A549 (cell line): ENCODE results near the gene MIB1. TPM values are rescaled to one million over a fixed set of nuclear protein-coding genes. Genes with fewer than 3 reads are reported as not detected.

Source experiments
- ATAC-seq, 2 experiments: fragments of 200-7000 bp in 1 of 2; fragments of >200 bp in 1 of 2; cut with Nextera tagmentation in 1 of 2; cut with Tn5 transposase in 1 of 2; 3 replicates each; pipeline versions ENCODE4 v1.8.0 to v1.9.1; 2018 to 2020; ENCODE audit warnings: mild to moderate bottlenecking in 1 of 2, moderate library complexity in 1 of 2
- CTCF ChIA-PET: fragments of 300-600 bp; sonication (Branson Sonifier 250); formaldehyde crosslinking; extraction: SDS; loops from one replicate; lab custom pipeline; 2021; ENCODE audit warnings: antibody characterized with exemption, inconsistent platforms; lab: Yijun Ruan, JAX
- POLR2A ChIA-PET: fragments of 350-600 bp; formaldehyde crosslinking; extraction: SDS; loops from one replicate; lab custom pipeline; 2021; ENCODE audit warnings: antibody characterized with exemption, inconsistent platforms; lab: Yijun Ruan, JAX
- DNase-seq, 2 experiments: peaks; one replicate each; pipeline versions ENCODE4 v3.0.0 to v3.0.0-alpha.2; 2011 to 2016; ENCODE audit warnings: low read depth in 1 of 2, low spot score in 1 of 2
- FAIRE-seq: peaks from 2 replicates; lab custom pipeline; 2011; peaks lifted over from hg19 to GRCh38; lab: Jason Lieb, UNC
- H3K27ac ChIP-seq, 2 experiments: fragments of >200 bp; sonication (Bioruptor Twin); formaldehyde crosslinking; 3 replicates each; pipeline ENCODE4 v1.5.1; 2016 to 2017
- H3K4me1 ChIP-seq: fragments of >200 bp; sonication (Bioruptor Twin); formaldehyde crosslinking; 3 replicates; pipeline ENCODE4 v1.6.1; 2016
- H3K4me2 ChIP-seq: fragments of >200 bp; sonication (Bioruptor Twin); formaldehyde crosslinking; 3 replicates; pipeline ENCODE4 v1.6.1; 2016
- H3K4me3 ChIP-seq: fragments of >200 bp; sonication (Bioruptor Twin); formaldehyde crosslinking; 3 replicates; pipeline ENCODE4 v1.5.1; 2016
- H3K9me3 ChIP-seq: fragments of >200 bp; sonication (Bioruptor Twin); formaldehyde crosslinking; 3 replicates; pipeline ENCODE4 v1.6.1; 2016
- ATOH8 ChIP-seq: fragments of 250-450 bp; sonication (Bioruptor Pico); IDR thresholded peaks from 2 replicates; pipeline ENCODE4 v1.5.0; 2020; ENCODE audit warnings: low read depth, mild to moderate bottlenecking, moderate library complexity
- CBX2 ChIP-seq: fragments of 200-600 bp; sonication (generic); IDR thresholded peaks from 2 replicates; pipeline ENCODE4 v1.6.1; 2016; ENCODE audit warnings: low read depth, mild to moderate bottlenecking, borderline replicate concordance
- CBX8 ChIP-seq: fragments of 200-600 bp; sonication (generic); IDR thresholded peaks from 2 replicates; pipeline ENCODE4 v1.6.1; 2016
- CHD4 ChIP-seq: fragments of 200-600 bp; sonication (generic); IDR thresholded peaks from 2 replicates; pipeline ENCODE4 v1.6.1; 2016; ENCODE audit warnings: antibody characterized with exemption, mild to moderate bottlenecking, borderline replicate concordance
- ELK1 ChIP-seq: fragments of 150-350 bp; IDR thresholded peaks from 2 replicates; pipeline ENCODE4 v1.6.1; 2014; ENCODE audit warnings: low read depth, mild to moderate bottlenecking, low read length
- FOSB ChIP-seq: fragments of 250-450 bp; sonication (Bioruptor Pico); IDR thresholded peaks from 2 replicates; pipeline ENCODE4 v1.5.0; 2020; ENCODE audit warnings: mild to moderate bottlenecking, moderate library complexity
- HDAC2 ChIP-seq: fragments of 200-600 bp; sonication (generic); IDR thresholded peaks from 2 replicates; pipeline ENCODE4 v1.6.1; 2016
- HOXB5 ChIP-seq: fragments of 250-450 bp; sonication (Bioruptor Pico); IDR thresholded peaks from 2 replicates; pipeline ENCODE4 v1.5.0; 2020; ENCODE audit warnings: mild to moderate bottlenecking, moderate library complexity
- JUNB ChIP-seq: fragments of >200 bp; sonication (Bioruptor Twin); formaldehyde crosslinking; IDR thresholded peaks from 2 replicates; pipeline ENCODE4 v1.6.1; 2016
- KDM5A ChIP-seq: fragments of 200-600 bp; sonication (generic); IDR thresholded peaks from 2 replicates; pipeline ENCODE4 v1.6.1; 2016; ENCODE audit warnings: antibody characterized with exemption, mild to moderate bottlenecking
- MAFK ChIP-seq: fragments of 450-650 bp; IDR thresholded peaks from 2 replicates; pipeline ENCODE4 v1.6.1; 2014; ENCODE audit not compliant: partially characterized antibody
- NPAS2 ChIP-seq: fragments of 250-450 bp; sonication (Bioruptor Pico); IDR thresholded peaks from 2 replicates; pipeline ENCODE4 v1.8.0; 2022; ENCODE audit warnings: mild to moderate bottlenecking, moderate library complexity, borderline replicate concordance
- RARB ChIP-seq: fragments of 250-450 bp; sonication (Bioruptor Pico); IDR thresholded peaks from 2 replicates; pipeline ENCODE4 v1.8.0; 2021; ENCODE audit warnings: mild to moderate bottlenecking, moderate library complexity
- RNF2 ChIP-seq: fragments of 200-600 bp; sonication (generic); IDR thresholded peaks from 2 replicates; pipeline ENCODE4 v1.6.1; 2016; ENCODE audit warnings: low read depth, mild to moderate bottlenecking, antibody characterized with exemption, moderate library complexity, borderline replicate concordance
- ZC3H11A ChIP-seq: fragments of 450-650 bp; IDR thresholded peaks from 2 replicates; pipeline ENCODE4 v1.6.1; 2014; ENCODE audit warnings: antibody characterized with exemption, mild to moderate bottlenecking
- ZNF302 ChIP-seq: fragments of 250-450 bp; sonication (Bioruptor Pico); IDR thresholded peaks from 2 replicates; pipeline ENCODE4 v1.9.0; 2021; ENCODE audit warnings: inconsistent platforms, mild to moderate bottlenecking, moderate library complexity
- ZSCAN20 ChIP-seq: fragments of 250-450 bp; sonication (Bioruptor Pico); IDR thresholded peaks from 2 replicates; pipeline ENCODE4 v1.8.0; 2022; ENCODE audit warnings: mild to moderate bottlenecking, moderate library complexity
- WGBS: methylation state at CpG from one replicate; pipeline ENCODE4 v1.1.6; 2017; ENCODE audit errors: missing lambda C conversion rate; 5-methylcytosine and 5-hydroxymethylcytosine counted together
- polyA plus RNA-seq, 4 experiments: library from polyadenylated mRNA; depleted of rRNA in 3 of 4; stranded (reverse); fragments of >200 nt; fragmentation: RNase III in 1 of 4; extraction: RNeasy Plus Mini Kit Qiagen cat#74134 plus additional on column Dnase treatment in 1 of 4; gene quantifications; 2 replicates in 3 of 4; 3 replicates in 1 of 4; pipeline ENCODE4 v1.2.3, GENCODE V29; 2011 to 2017
- TF ChIP-seq, protein P1 (sequence below): IDR thresholded peaks from 2 replicates; pipeline ENCODE4 v1.6.1; 2012
- TF ChIP-seq, protein P2 (sequence below): fragments of 250-450 bp; sonication (Bioruptor Pico); IDR thresholded peaks from 2 replicates; pipeline ENCODE4 v1.5.0; 2021; ENCODE audit warnings: mild to moderate bottlenecking, moderate library complexity, borderline replicate concordance
- TF ChIP-seq, protein P3 (sequence below): IDR thresholded peaks from 2 replicates; pipeline ENCODE4 v1.6.1; 2012; ENCODE audit warnings: low read depth, borderline replicate concordance
- TF ChIP-seq, protein P4 (sequence below): fragments of >200 bp; sonication (Bioruptor Twin); formaldehyde crosslinking; IDR thresholded peaks from 3 replicates; pipeline ENCODE4 v1.5.1; 2016
- TF ChIP-seq, protein P5 (sequence below): fragments of 450-650 bp; IDR thresholded peaks from 2 replicates; pipeline ENCODE4 v1.6.1; 2014; ENCODE audit warnings: antibody characterized with exemption

The MIB1 gene
- polyA plus RNA-seq, 2 of the 4 experiments (the other 2 are of a cell fraction) = 9.6 to 22.2 TPM

GRCh38 chr18:21741562-21742314 is 1.1 kb downstream of the MIB1 start:
- DNase-seq (peak in 1 of 2 experiments; percentile 4), FAIRE-seq (no peak), ATAC-seq (peak; percentile 9 to 56; a peak in 5 of 6 replicates)
- H3K4me1 ChIP-seq = peaks cover 8% of the 10 kb centered on the region; the same call in 2 of the 3 replicates
- POLR2A ChIA-PET = interaction anchor here (1.0 to 1.8 kb wide), 3 partner anchors 10 to 142 kb away, joined by 3 to 9 read pairs (median 3); partner anchors contain the start of gene ESCO1
- 3% methylated on average over 10 of the region's 49 CpGs for WGBS
- TF ChIP-seq ZC3H11A (no peak), HOXB5 (no peak), ATOH8 (CRISPR knock-in tag) (no peak), JUNB (no peak), ZNF302 (CRISPR knock-in tag) (no peak), RARB (no peak), MAFK (no peak), KDM5A (no peak), CHD4 (no peak), CBX8 (no peak), FOSB (CRISPR knock-in tag) (no peak)
- TF ChIP-seq, protein P1, sequence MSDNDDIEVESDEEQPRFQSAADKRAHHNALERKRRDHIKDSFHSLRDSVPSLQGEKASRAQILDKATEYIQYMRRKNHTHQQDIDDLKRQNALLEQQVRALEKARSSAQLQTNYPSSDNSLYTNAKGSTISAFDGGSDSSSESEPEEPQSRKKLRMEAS = no peak; the same call in 1 of the 2 replicates
- TF ChIP-seq, protein P2, sequence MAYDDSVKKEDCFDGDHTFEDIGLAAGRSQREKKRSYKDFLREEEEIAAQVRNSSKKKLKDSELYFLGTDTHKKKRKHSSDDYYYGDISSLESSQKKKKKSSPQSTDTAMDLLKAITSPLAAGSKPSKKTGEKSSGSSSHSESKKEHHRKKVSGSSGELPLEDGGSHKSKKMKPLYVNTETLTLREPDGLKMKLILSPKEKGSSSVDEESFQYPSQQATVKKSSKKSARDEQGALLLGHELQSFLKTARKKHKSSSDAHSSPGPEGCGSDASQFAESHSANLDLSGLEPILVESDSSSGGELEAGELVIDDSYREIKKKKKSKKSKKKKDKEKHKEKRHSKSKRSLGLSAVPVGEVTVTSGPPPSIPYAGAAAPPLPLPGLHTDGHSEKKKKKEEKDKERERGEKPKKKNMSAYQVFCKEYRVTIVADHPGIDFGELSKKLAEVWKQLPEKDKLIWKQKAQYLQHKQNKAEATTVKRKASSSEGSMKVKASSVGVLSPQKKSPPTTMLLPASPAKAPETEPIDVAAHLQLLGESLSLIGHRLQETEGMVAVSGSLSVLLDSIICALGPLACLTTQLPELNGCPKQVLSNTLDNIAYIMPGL (CRISPR knock-in tag) = no peak
- TF ChIP-seq, protein P3, sequence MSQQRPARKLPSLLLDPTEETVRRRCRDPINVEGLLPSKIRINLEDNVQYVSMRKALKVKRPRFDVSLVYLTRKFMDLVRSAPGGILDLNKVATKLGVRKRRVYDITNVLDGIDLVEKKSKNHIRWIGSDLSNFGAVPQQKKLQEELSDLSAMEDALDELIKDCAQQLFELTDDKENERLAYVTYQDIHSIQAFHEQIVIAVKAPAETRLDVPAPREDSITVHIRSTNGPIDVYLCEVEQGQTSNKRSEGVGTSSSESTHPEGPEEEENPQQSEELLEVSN = no peak
- H3K27ac ChIP-seq = peak overlapping the region; percentile 94 to 100
- CTCF ChIA-PET = interaction anchor here (1.3 kb wide), 1 partner anchor 141 kb away, joined by 3 read pairs; the partner anchor contains the start of gene ESCO1
- peak overlapping the region; percentile 77 for H3K4me2 ChIP-seq
- no peaks in the 10 kb centered on the region for H3K9me3 ChIP-seq
- peak overlapping the region; percentile 92 for H3K4me3 ChIP-seq

- peak overlapping the region; percentile 77 for H3K4me2 ChIP-seq
- peak overlapping the region; percentile 92 for H3K4me3 ChIP-seq
- peaks cover 9% of the 10 kb centered on the region; the same call in 2 of the 3 replicates for H3K4me1 ChIP-seq
- DNase-seq = no peak
- H3K9me3 ChIP-seq = no peaks in the 10 kb centered on the region
- 59% methylated on average over 5 of the region's 5 CpGs for WGBS
- no peak for TF ChIP-seq ZSCAN20 (CRISPR knock-in tag)
- ATAC-seq = no peak
- peak overlapping the region; percentile 94 to 100; a peak in 4 of 6 replicates for H3K27ac ChIP-seq
- no peak for FAIRE-seq
- CTCF ChIA-PET = interaction anchor here (1.3 kb wide), 1 partner anchor 141 kb away, joined by 3 read pairs; the partner anchor contains the start of gene ESCO1
- POLR2A ChIA-PET = no interaction called here
These were observed 1.7 kb downstream of the MIB1 start for GRCh38 chr18:21742315-21742687.

DNA sequence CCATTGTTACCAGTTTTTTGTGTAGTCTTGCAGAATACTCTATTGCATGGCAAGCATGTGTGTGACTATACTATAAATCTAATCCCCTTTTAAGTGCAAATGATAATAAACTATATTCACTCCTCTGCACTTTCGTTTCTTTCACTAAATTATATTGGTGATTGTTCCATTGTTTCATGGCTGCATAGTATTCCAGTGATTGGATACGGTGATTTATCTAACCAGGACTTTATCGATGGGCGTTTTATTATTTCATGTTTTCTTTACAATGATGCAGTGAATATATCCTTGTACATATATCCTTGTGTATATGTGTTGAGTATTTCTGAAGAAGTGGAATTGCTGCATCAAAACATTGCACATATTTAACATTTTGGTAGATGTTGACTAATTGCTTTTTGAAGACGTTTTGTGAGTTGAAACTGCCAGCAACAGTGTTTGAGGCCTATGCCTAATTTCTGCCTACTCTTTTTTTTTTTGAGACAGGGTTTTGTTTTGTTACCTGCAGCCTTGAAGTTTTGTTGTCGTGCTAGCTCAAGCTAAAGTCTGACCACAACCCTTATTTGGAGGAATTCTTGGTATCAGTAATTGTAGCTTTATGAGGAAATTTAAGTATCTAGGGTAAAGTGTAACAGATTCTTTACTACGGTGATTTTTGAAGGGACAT is 2.7 kb downstream of the MIB1 start:
- FAIRE-seq (no peak), ATAC-seq (no peak), DNase-seq (no peak)
- Histone ChIP-seq H3K4me2 (peak overlapping the region; percentile 77; the same call in 2 of the 3 replicates), H3K27ac (no peak overlapping the region), H3K4me1 (peaks cover 13% of the 10 kb centered on the region; the same call in 2 of the 3 replicates), H3K4me3 (no peak overlapping the region), H3K9me3 (no peaks in the 10 kb centered on the region)
- ChIA-PET POLR2A (no interaction called here), CTCF (no interaction called here)
- WGBS = 86% methylated on average over 7 of the region's 7 CpGs
- TF ChIP-seq HDAC2 (no peak), ELK1 (no peak), CBX2 (no peak), KDM5A (no peak), NPAS2 (CRISPR knock-in tag) (no peak), RNF2 (no peak), FOSB (CRISPR knock-in tag) (no peak)
- TF ChIP-seq, protein P4, sequence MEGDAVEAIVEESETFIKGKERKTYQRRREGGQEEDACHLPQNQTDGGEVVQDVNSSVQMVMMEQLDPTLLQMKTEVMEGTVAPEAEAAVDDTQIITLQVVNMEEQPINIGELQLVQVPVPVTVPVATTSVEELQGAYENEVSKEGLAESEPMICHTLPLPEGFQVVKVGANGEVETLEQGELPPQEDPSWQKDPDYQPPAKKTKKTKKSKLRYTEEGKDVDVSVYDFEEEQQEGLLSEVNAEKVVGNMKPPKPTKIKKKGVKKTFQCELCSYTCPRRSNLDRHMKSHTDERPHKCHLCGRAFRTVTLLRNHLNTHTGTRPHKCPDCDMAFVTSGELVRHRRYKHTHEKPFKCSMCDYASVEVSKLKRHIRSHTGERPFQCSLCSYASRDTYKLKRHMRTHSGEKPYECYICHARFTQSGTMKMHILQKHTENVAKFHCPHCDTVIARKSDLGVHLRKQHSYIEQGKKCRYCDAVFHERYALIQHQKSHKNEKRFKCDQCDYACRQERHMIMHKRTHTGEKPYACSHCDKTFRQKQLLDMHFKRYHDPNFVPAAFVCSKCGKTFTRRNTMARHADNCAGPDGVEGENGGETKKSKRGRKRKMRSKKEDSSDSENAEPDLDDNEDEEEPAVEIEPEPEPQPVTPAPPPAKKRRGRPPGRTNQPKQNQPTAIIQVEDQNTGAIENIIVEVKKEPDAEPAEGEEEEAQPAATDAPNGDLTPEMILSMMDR = no peak
- TF ChIP-seq, protein P5, sequence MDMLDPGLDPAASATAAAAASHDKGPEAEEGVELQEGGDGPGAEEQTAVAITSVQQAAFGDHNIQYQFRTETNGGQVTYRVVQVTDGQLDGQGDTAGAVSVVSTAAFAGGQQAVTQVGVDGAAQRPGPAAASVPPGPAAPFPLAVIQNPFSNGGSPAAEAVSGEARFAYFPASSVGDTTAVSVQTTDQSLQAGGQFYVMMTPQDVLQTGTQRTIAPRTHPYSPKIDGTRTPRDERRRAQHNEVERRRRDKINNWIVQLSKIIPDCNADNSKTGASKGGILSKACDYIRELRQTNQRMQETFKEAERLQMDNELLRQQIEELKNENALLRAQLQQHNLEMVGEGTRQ = no peak
